Loucy (cell line): Measurements from ENCODE around the gene NTN4.
"Not testable (repeated sequence)": the region's sequence is repeated elsewhere in the genome, so short reads cannot be mapped to it uniquely, and the experiment has no call there.

Source experiments
- H2AFZ ChIP-seq: fragments of 200-600 bp; sonication (generic); 2 replicates; pipeline ENCODE4 v1.6.0; 2016; ENCODE audit warnings: antibody characterized with exemption, mild to moderate bottlenecking, low read length, moderate library complexity
- H3F3A ChIP-seq: fragments of 200-600 bp; 2 replicates; pipeline ENCODE4 v1.6.0; 2016; ENCODE audit warnings: antibody characterized with exemption, low read depth, mild to moderate bottlenecking
- H3K27me3 ChIP-seq: fragments of 200-600 bp; sonication (generic); 2 replicates; pipeline ENCODE4 v1.6.1; 2014; ENCODE audit warnings: low read length, mild to moderate bottlenecking; ENCODE audit not compliant: insufficient read depth, poor library complexity, severe bottlenecking
- H3K36me3 ChIP-seq: fragments of 200-600 bp; sonication (generic); 2 replicates; pipeline ENCODE4 v1.6.1; 2016; ENCODE audit warnings: low read length; ENCODE audit not compliant: insufficient read depth
- H3K4me1 ChIP-seq: fragments of 200-600 bp; sonication (generic); 2 replicates; pipeline ENCODE4 v1.5.1; 2014; ENCODE audit warnings: low read length, mild to moderate bottlenecking; ENCODE audit not compliant: insufficient read depth, poor library complexity, severe bottlenecking
- H3K4me2 ChIP-seq: fragments of 200-600 bp; sonication (generic); 2 replicates; pipeline ENCODE4 v1.6.0; 2014; ENCODE audit warnings: antibody characterized with exemption, low read length, low read depth, mild to moderate bottlenecking; ENCODE audit not compliant: poor library complexity, severe bottlenecking
- H3K4me3 ChIP-seq: fragments of 200-600 bp; sonication (generic); 2 replicates; pipeline ENCODE4 v1.5.1; 2014; ENCODE audit warnings: low read length, mild to moderate bottlenecking, mixed read lengths; ENCODE audit not compliant: poor library complexity, severe bottlenecking
- H3K79me2 ChIP-seq: fragments of 200-600 bp; sonication (generic); 2 replicates; pipeline ENCODE4 v1.6.1; 2014; ENCODE audit warnings: low read length; ENCODE audit not compliant: insufficient read depth
- H3K9ac ChIP-seq: fragments of 200-600 bp; sonication (generic); 2 replicates; pipeline ENCODE4 v1.6.0; 2014; ENCODE audit warnings: mild to moderate bottlenecking, low read depth, low read length, moderate library complexity; ENCODE audit not compliant: poor library complexity, severe bottlenecking
- H3K9me2 ChIP-seq: fragments of 200-600 bp; sonication (generic); replicated peaks from 2 replicates; pipeline ENCODE4 v1.6.1; 2016; ENCODE audit warnings: low read depth, low read length, mixed read lengths
- H3K9me3 ChIP-seq: fragments of 200-600 bp; sonication (generic); 2 replicates; pipeline ENCODE4 v1.6.1; 2014; ENCODE audit warnings: mild to moderate bottlenecking, antibody characterized with exemption, low read length, low read depth; ENCODE audit not compliant: insufficient read depth
- H4K20me1 ChIP-seq: fragments of 200-600 bp; sonication (generic); 2 replicates; pipeline ENCODE4 v1.6.0; 2014; ENCODE audit warnings: antibody characterized with exemption, low read length, mild to moderate bottlenecking; ENCODE audit not compliant: insufficient read depth, poor library complexity, severe bottlenecking
- CTCF ChIP-seq: fragments of 200-600 bp; sonication (generic); conservative IDR thresholded peaks from 2 replicates; pipeline ENCODE4 v1.5.1; 2014; ENCODE audit warnings: mild to moderate bottlenecking, antibody characterized with exemption, low read length
- EZH2phosphoT487 ChIP-seq: fragments of 200-600 bp; IDR thresholded peaks from 2 replicates; pipeline ENCODE4 v1.6.1; 2018; ENCODE audit warnings: antibody characterized with exemption, mild to moderate bottlenecking, moderate library complexity, borderline replicate concordance

The NTN4 gene

GRCh38 chr12:95622879-95623278, 167.7 kb downstream of the NTN4 start:
- no peaks in the 10 kb centered on the region for H3K27me3 ChIP-seq
- no peak overlapping the region for H3K4me2 ChIP-seq
- TF ChIP-seq CTCF (no peak), EZH2phosphoT487 (no peak)
- no peaks in the 10 kb centered on the region for H4K20me1 ChIP-seq
- H3K4me1 ChIP-seq: no peaks in the 10 kb centered on the region
- no peaks in the 10 kb centered on the region for H3F3A ChIP-seq
- H3K9ac ChIP-seq: no peak overlapping the region
- no peak overlapping the region for H3K4me3 ChIP-seq
- no peaks in the 10 kb centered on the region for H3K79me2 ChIP-seq
- H2AFZ ChIP-seq: no peak overlapping the region
- H3K9me3 ChIP-seq: no peaks in the 10 kb centered on the region
- no peaks in the 10 kb centered on the region for H3K9me2 ChIP-seq
- H3K36me3 ChIP-seq: no peaks in the 10 kb centered on the region

GRCh38 chr12:95621725-95622124, 168.8 kb downstream of the NTN4 start:
- TF ChIP-seq EZH2phosphoT487 (no peak), CTCF (no peak)
- Histone ChIP-seq H3K79me2 (no peaks in the 10 kb centered on the region), H3K4me2 (no peak overlapping the region)

GRCh38 chr12:95620171-95620570, 170.4 kb downstream of the NTN4 start:
- Histone ChIP-seq H4K20me1 (no peaks in the 10 kb centered on the region), H3K4me2 (no peak overlapping the region), H3K4me3 (no peak overlapping the region), H3K27me3 (no peaks in the 10 kb centered on the region), H3K79me2 (no peaks in the 10 kb centered on the region), H3F3A (no peaks in the 10 kb centered on the region), H2AFZ (no peak overlapping the region), H3K9ac (no peak overlapping the region), H3K36me3 (no peaks in the 10 kb centered on the region), H3K9me3 (no peaks in the 10 kb centered on the region), H3K9me2 (no peaks in the 10 kb centered on the region), H3K4me1 (no peaks in the 10 kb centered on the region)
- TF ChIP-seq EZH2phosphoT487: no peak
- no peak for TF ChIP-seq CTCF

More at GRCh38 chr12:95621725-95622124, 168.8 kb downstream of the NTN4 start:
- no peaks in the 10 kb centered on the region for H3K27me3 ChIP-seq
- no peaks in the 10 kb centered on the region for H3K9me2 ChIP-seq
- H3K4me1 ChIP-seq: no peaks in the 10 kb centered on the region
- no peak overlapping the region for H3K4me3 ChIP-seq
- H2AFZ ChIP-seq: no peak overlapping the region
- H3F3A ChIP-seq: no peaks in the 10 kb centered on the region
- no peaks in the 10 kb centered on the region for H3K36me3 ChIP-seq
- no peaks in the 10 kb centered on the region for H3K9me3 ChIP-seq
- H4K20me1 ChIP-seq: no peaks in the 10 kb centered on the region
- no peak overlapping the region for H3K9ac ChIP-seq

GRCh38 chr12:95616470-95616869, 174.1 kb downstream of the NTN4 start:
- not testable (repeated sequence) for H3K4me2 ChIP-seq, H4K20me1 ChIP-seq, H3K4me3 ChIP-seq, H3K9me2 ChIP-seq, H3K9ac ChIP-seq, H3F3A ChIP-seq, H3K79me2 ChIP-seq, H3K4me1 ChIP-seq, H3K9me3 ChIP-seq, H3K27me3 ChIP-seq, H2AFZ ChIP-seq, H3K36me3 ChIP-seq
